ENCODE results near the gene FCHO2. TPM values are rescaled to one million over a fixed set of nuclear protein-coding genes. Genes with fewer than 3 reads are reported as not detected.

Gene FCHO2
- total RNA-seq, 1 experiment from 2014 or later: 25.3 TPM

GRCh38 chr5:73122875-73123810 is 167.3 kb downstream of the FCHO2 start:
- Histone ChIP-seq H3K9me3 (ENCODE audit: control insufficient read depth, insufficient read depth, low read depth, low read length) (no peaks in the 10 kb centered on the region), H3K27ac (ENCODE audit: low read length) (no peak overlapping the region), H3K27me3 (ENCODE audit: control insufficient read depth, insufficient read depth, low read length) (no peaks in the 10 kb centered on the region; the same call in 1 of the 2 replicates), H3K4me3 (ENCODE audit: low read depth in 2 of 2, low read length in 2 of 2) (no peak overlapping the region), H3K4me1 (ENCODE audit: control insufficient read depth, insufficient read depth, low read length) (peaks cover 6% of the 10 kb centered on the region; the same call in 1 of the 2 replicates), H3K36me3 (ENCODE audit: control insufficient read depth, insufficient read depth, low read length) (no peaks in the 10 kb centered on the region)
- BruUV-seq (replicated peaks): no TSS peak
- ATAC-seq (no peak), DNase-seq (ENCODE audit: low read depth, low spot score) (no peak)
- ChIA-PET CTCF (no interaction called here), POLR2A (no interaction called here)
- in situ Hi-C loops (cut with HindIII; ENCODE audit: low pct_unique_long_range_greater_than_20kb, low sequenced_read_pairs): no loop called here
- intact Hi-C loops (cut with micrococcal nuclease; ENCODE audit: unreplicated experiment): no loop called here
- TF ChIP-seq REST (IDR thresholded peaks at IDR 0.05; ENCODE audit: insufficient read depth in 1 of 2, low read depth in 2 of 2, low read length in 1 of 2) (no peak), POLR2AphosphoS5 (IDR thresholded peaks at IDR 0.05; ENCODE audit: low read depth, low read length) (no peak), SIN3A (IDR thresholded peaks at IDR 0.05; ENCODE audit: borderline replicate concordance, insufficient read depth, low read depth, low read length) (no peak), TCF7L2 (IDR thresholded peaks at IDR 0.05; ENCODE audit: low read depth, low read length) (no peak), CTCF (IDR thresholded peaks at IDR 0.05) (no peak)

- Histone ChIP-seq H3K4me3 (ENCODE audit: low read depth in 2 of 2, low read length in 2 of 2) (no peak overlapping the region), H3K9me3 (ENCODE audit: control insufficient read depth, insufficient read depth, low read depth, low read length) (no peaks in the 10 kb centered on the region), H3K36me3 (ENCODE audit: control insufficient read depth, insufficient read depth, low read length) (no peaks in the 10 kb centered on the region), H3K4me1 (ENCODE audit: control insufficient read depth, insufficient read depth, low read length) (no peaks in the 10 kb centered on the region), H3K27me3 (ENCODE audit: control insufficient read depth, insufficient read depth, low read length) (no peaks in the 10 kb centered on the region; the same call in 1 of the 2 replicates), H3K27ac (ENCODE audit: low read length) (no peak overlapping the region)
- no peak for ATAC-seq
- intact Hi-C loops (cut with micrococcal nuclease; ENCODE audit: unreplicated experiment): no loop called here
- TF ChIP-seq SIN3A (IDR thresholded peaks at IDR 0.05; ENCODE audit: borderline replicate concordance, insufficient read depth, low read depth, low read length) (no peak), TCF7L2 (IDR thresholded peaks at IDR 0.05; ENCODE audit: low read depth, low read length) (no peak), REST (IDR thresholded peaks at IDR 0.05; ENCODE audit: insufficient read depth in 1 of 2, low read depth in 2 of 2, low read length in 1 of 2) (no peak), POLR2AphosphoS5 (IDR thresholded peaks at IDR 0.05; ENCODE audit: low read depth, low read length) (no peak), CTCF (IDR thresholded peaks at IDR 0.05) (no peak)
- in situ Hi-C loops (cut with HindIII; ENCODE audit: low pct_unique_long_range_greater_than_20kb, low sequenced_read_pairs): no loop called here
- DNase-seq (ENCODE audit: low read depth, low spot score): no peak
- CTCF ChIA-PET: interaction anchor here (1.0 kb wide), 1 partner anchor 9 kb away, joined by 3 read pairs; no protein-coding TSS in a partner anchor
- no TSS peak for BruUV-seq (replicated peaks)
- POLR2A ChIA-PET: no interaction called here
Observed at GRCh38 chr5:73125289-73125688, 169.4 kb downstream of the FCHO2 start.

Measured in Panc1 (cell line).